CD4-positive, alpha-beta T cell treated with Interleukin-15 for 1 hour (primary cell): ENCODE data around the gene PAN3.
A peak's percentile ranks its signal among the peaks of the same experiment; 100 is the strongest.

Experiments used
- DNase-seq: peaks from one replicate; pipeline ENCODE4 v3.0.0-alpha.2; 2020

Gene PAN3

GRCh38 chr13:28314879-28315278 lies 176.5 kb downstream of the PAN3 start:
- DNase-seq, result no peak

- DNase-seq, result no peak
Measured at GRCh38 chr13:28316129-28316528, 177.8 kb downstream of the PAN3 start.

GRCh38 chr13:28316836-28317235 lies 178.5 kb downstream of the PAN3 start:
- DNase-seq, result no peak

GRCh38 chr13:28318496-28318895 lies 180.2 kb downstream of the PAN3 start:
- DNase-seq, result no peak

GRCh38 chr13:28319528-28319927 lies 181.2 kb downstream of the PAN3 start:
- no peak for DNase-seq

- DNase-seq, result no peak
Measured at GRCh38 chr13:28320209-28320608, 181.9 kb downstream of the PAN3 start.

GRCh38 chr13:28320884-28321574 lies 182.7 kb downstream of the PAN3 start:
- no peak for DNase-seq

- DNase-seq, result no peak
Measured at GRCh38 chr13:28321756-28322155, 183.4 kb downstream of the PAN3 start.

GRCh38 chr13:28322256-28322905 lies 184.0 kb downstream of the PAN3 start:
- DNase-seq, result no peak

- peak; percentile 48 for DNase-seq
Measured at GRCh38 chr13:28324181-28324789, 185.9 kb downstream of the PAN3 start.

GRCh38 chr13:28325022-28325421 lies 186.7 kb downstream of the PAN3 start:
- no peak for DNase-seq

- no peak for DNase-seq
Measured at GRCh38 chr13:28326056-28326455, 187.7 kb downstream of the PAN3 start.

- no peak for DNase-seq
Measured at GRCh38 chr13:28327373-28328270, 189.3 kb downstream of the PAN3 start.

- no peak for DNase-seq
Measured at GRCh38 chr13:28328271-28328607, 189.9 kb downstream of the PAN3 start.

GRCh38 chr13:28329395-28330158 lies 191.2 kb downstream of the PAN3 start:
- DNase-seq, result no peak

- no peak for DNase-seq
Measured at GRCh38 chr13:28333204-28333881, 195.0 kb downstream of the PAN3 start.

- no peak for DNase-seq
Measured at GRCh38 chr13:28336193-28336657, 197.9 kb downstream of the PAN3 start.

GRCh38 chr13:28337166-28338005 lies 199.0 kb downstream of the PAN3 start:
- DNase-seq, result no peak

GRCh38 chr13:28338006-28338574 lies 199.7 kb downstream of the PAN3 start:
- DNase-seq, result no peak

- no peak for DNase-seq
Measured at GRCh38 chr13:28338742-28339141, 200.4 kb downstream of the PAN3 start.

GRCh38 chr13:28339419-28339818 lies 201.1 kb downstream of the PAN3 start:
- no peak for DNase-seq
